ENCODE data around the gene SCLT1.

SCLT1 gene

DNA sequence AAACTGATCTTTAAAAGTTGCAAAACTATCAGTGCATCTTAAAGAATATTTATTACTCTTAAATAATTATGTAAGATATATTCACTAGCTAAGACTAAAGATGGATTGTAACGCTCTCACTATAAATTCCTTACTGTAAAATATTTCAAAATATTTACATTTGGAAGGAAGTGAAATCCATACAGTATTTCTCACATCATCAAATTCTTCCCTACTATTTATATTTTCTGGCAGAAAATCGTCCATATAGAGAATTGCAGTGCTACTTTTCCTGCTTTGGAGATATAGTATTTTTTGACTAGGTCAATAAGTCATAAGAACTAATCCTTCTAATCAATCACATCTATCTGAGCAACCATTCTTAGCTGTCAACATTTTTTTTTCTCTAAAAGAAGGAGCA is 52.9 kb downstream of the SCLT1 start:
- Mint-ChIP-seq H3K27me3 (ENCODE audit: low read depth, poor library complexity) (no peaks in the 10 kb centered on the region), H3K36me3 (ENCODE audit: low read depth) (peaks cover 24% of the 10 kb centered on the region), H3K4me3 (no peak overlapping the region), H3K27ac (no peak overlapping the region), H3K9me3 (no peaks in the 10 kb centered on the region), H3K4me1 (no peaks in the 10 kb centered on the region)
- DNase-seq: no peak
- TF ChIP-seq, protein P1, sequence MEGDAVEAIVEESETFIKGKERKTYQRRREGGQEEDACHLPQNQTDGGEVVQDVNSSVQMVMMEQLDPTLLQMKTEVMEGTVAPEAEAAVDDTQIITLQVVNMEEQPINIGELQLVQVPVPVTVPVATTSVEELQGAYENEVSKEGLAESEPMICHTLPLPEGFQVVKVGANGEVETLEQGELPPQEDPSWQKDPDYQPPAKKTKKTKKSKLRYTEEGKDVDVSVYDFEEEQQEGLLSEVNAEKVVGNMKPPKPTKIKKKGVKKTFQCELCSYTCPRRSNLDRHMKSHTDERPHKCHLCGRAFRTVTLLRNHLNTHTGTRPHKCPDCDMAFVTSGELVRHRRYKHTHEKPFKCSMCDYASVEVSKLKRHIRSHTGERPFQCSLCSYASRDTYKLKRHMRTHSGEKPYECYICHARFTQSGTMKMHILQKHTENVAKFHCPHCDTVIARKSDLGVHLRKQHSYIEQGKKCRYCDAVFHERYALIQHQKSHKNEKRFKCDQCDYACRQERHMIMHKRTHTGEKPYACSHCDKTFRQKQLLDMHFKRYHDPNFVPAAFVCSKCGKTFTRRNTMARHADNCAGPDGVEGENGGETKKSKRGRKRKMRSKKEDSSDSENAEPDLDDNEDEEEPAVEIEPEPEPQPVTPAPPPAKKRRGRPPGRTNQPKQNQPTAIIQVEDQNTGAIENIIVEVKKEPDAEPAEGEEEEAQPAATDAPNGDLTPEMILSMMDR (IDR thresholded peaks at IDR 0.05): no peak

DNA sequence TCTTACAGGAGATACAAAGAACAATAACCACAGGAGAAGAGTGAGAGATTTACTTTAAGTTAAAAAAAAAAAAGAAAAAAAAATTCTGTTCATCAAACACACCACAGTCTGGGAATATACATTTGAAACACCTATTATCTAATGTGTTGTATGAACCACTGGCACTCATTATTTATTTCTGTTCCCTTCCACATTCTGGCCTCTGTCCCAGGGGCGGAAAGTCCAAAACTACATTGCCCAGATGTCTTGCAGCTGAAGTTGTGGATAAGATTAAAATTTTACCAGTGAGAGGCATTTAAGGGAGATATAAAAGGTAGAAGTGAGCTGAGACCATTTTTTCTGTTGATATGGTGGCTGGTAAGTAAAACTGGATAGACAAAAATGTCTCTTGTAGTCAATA is 56.2 kb downstream of the SCLT1 start:
- no peak for DNase-seq
- no peaks in the 10 kb centered on the region for H3K27me3 Mint-ChIP-seq (ENCODE audit: low read depth, poor library complexity)
- H3K4me3 Mint-ChIP-seq: no peak overlapping the region
- no peak overlapping the region for H3K27ac Mint-ChIP-seq
- peaks cover 5% of the 10 kb centered on the region for H3K9me3 Mint-ChIP-seq
- H3K4me1 Mint-ChIP-seq: no peaks in the 10 kb centered on the region
- H3K36me3 Mint-ChIP-seq (ENCODE audit: low read depth): peaks cover 37% of the 10 kb centered on the region
- TF ChIP-seq, protein P1 (IDR thresholded peaks at IDR 0.05): no peak

DNA sequence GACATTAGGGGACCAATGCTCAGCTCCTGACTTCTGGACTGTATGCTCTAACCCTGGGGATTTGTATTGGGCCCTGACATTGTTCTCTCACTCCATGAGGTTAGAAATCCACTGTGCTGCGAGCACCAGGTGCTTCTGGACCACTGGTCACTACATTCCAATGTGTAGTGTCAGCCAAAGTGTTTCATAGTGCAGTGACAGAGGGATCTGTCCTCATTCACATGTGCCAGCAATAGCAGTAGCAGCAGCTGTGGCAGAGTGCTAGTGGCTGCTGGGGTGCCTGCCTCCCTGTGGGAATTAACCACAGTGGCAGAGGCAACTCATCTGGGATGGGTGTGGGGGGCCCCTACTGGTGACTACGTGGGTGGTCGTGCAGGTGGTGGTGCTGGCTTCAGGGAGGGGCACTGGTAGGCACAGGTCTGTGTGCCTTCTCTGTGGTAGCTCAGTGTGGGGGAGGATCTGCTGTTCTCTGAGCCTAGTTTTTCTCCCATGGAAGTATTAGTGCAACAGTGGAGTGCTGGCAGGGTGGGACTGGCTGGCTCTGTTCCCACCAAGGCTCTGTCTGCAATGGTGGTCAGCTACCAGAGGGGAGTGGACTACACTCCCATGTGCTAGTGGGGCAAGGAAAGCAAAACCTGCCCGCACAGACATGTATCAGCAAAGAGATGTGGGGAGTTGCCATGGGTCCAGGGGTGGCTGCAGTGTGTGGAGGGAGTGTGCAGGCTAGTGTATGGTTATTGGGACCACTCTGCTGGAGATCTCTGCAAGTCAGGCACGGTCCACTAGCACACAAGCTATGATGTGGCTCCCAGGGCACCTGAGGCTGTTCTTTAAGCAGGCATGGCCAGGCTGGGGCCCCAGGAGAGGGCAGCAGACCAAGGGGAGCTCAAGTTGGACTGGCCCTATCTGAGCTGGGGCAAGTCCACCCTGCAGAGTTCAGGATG is 78.5 kb downstream of the SCLT1 start:
- Mint-ChIP-seq H3K27me3 (ENCODE audit: low read depth, poor library complexity) (peaks cover 2% of the 10 kb centered on the region), H3K36me3 (ENCODE audit: low read depth) (peaks cover 71% of the 10 kb centered on the region), H3K4me1 (no peaks in the 10 kb centered on the region), H3K4me3 (no peak overlapping the region), H3K9me3 (peaks cover 72% of the 10 kb centered on the region), H3K27ac (no peak overlapping the region)
- no peak for DNase-seq
- TF ChIP-seq, protein P1 (IDR thresholded peaks at IDR 0.05): no peak

DNA sequence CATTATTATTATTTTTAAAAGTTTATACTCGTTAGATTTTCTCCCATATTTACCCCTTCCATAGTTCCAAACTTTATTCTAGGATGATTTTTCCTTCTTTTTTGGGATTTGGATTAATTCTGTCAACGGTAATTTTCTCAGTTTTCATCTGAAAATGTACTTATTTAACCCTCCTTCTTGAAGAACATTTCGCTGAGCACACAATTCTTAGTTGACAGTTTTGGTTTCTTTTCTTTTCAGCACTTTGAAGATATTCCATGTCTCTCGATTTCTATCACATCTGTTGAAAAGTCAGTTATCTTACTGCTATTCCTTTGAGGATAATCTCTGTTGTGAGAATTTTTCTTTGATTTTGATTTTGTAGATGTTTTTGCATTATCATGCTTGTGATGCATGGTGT is 85.2 kb downstream of the SCLT1 start:
- H3K9me3 Mint-ChIP-seq: peaks cover 58% of the 10 kb centered on the region
- H3K4me3 Mint-ChIP-seq: no peak overlapping the region
- TF ChIP-seq, protein P1 (IDR thresholded peaks at IDR 0.05): no peak
- peaks cover 2% of the 10 kb centered on the region for H3K27me3 Mint-ChIP-seq (ENCODE audit: low read depth, poor library complexity)
- peaks cover 51% of the 10 kb centered on the region for H3K36me3 Mint-ChIP-seq (ENCODE audit: low read depth)
- DNase-seq: no peak
- H3K27ac Mint-ChIP-seq: no peak overlapping the region
- no peaks in the 10 kb centered on the region for H3K4me1 Mint-ChIP-seq

DNA sequence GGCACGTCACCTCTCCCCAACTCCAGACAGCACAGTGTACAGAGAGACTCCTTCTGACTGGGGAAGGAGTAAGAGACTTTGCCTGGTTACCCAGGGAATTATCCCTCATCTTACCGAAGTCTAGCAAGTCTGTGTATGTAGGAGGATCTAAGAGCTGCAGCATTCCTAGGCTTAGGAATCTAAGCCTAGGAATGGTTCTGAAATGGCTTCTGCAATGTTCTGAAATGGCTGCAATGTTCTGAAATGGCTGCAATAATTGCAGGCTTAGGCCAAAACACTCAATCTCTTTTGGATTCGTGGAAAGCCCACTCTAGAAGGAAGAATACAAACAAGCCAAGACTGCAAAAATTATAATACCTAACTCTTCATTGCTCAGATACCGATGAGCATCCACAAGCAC is 106.4 kb downstream of the SCLT1 start:
- peaks cover 4% of the 10 kb centered on the region for H3K9me3 Mint-ChIP-seq
- peaks cover 40% of the 10 kb centered on the region for H3K36me3 Mint-ChIP-seq (ENCODE audit: low read depth)
- H3K4me3 Mint-ChIP-seq: no peak overlapping the region
- no peak overlapping the region for H3K27ac Mint-ChIP-seq
- no peak for DNase-seq
- no peaks in the 10 kb centered on the region for H3K27me3 Mint-ChIP-seq (ENCODE audit: low read depth, poor library complexity)
- no peaks in the 10 kb centered on the region for H3K4me1 Mint-ChIP-seq
- TF ChIP-seq, protein P1 (IDR thresholded peaks at IDR 0.05): no peak

DNA sequence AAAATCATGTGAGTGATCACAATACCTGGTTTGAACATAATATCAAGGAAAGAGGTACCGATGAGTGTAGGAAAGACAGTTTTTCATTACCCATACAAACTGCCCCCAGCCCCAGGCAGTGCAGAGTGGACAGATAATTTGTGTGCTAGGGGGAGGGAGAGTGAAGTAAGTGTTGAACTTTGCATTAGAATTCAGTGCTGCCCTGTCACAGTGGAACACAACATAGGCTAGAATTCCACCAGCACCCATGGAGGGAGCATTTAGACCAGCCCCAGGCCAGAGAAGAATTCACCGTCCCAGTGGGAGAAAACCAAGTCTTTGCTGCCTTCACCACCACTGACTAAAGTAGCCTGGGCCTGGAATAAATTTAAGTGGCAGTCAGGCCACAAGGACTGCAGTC is 107.3 kb downstream of the SCLT1 start:
- no peak overlapping the region for H3K27ac Mint-ChIP-seq
- H3K27me3 Mint-ChIP-seq (ENCODE audit: low read depth, poor library complexity): no peaks in the 10 kb centered on the region
- H3K4me3 Mint-ChIP-seq: no peak overlapping the region

More for the DNA sequence above, 107.3 kb downstream of the SCLT1 start:
- H3K9me3 Mint-ChIP-seq: peaks cover 4% of the 10 kb centered on the region
- H3K4me1 Mint-ChIP-seq: no peaks in the 10 kb centered on the region
- TF ChIP-seq, protein P1 (IDR thresholded peaks at IDR 0.05): no peak
- peaks cover 40% of the 10 kb centered on the region for H3K36me3 Mint-ChIP-seq (ENCODE audit: low read depth)
- DNase-seq: no peak

Data from nephron progenitor cell (in vitro differentiated cells).